PC-3 (cell line): ENCODE results near the gene MROH9.

Experiments used
- CTCF ChIP-seq: fragments of 300-600 bp; sonication (generic); conservative IDR thresholded peaks from 2 replicates; pipeline ENCODE4 v1.5.1; 2017; ENCODE audit warnings: antibody characterized with exemption, low read depth, mild to moderate bottlenecking, low read length
- EZH2phosphoT487 ChIP-seq: fragments of 300-600 bp; sonication (generic); IDR thresholded peaks from 2 replicates; pipeline ENCODE4 v1.6.1; 2018; ENCODE audit warnings: mild to moderate bottlenecking, antibody characterized with exemption, low read length, borderline replicate concordance

DNA sequence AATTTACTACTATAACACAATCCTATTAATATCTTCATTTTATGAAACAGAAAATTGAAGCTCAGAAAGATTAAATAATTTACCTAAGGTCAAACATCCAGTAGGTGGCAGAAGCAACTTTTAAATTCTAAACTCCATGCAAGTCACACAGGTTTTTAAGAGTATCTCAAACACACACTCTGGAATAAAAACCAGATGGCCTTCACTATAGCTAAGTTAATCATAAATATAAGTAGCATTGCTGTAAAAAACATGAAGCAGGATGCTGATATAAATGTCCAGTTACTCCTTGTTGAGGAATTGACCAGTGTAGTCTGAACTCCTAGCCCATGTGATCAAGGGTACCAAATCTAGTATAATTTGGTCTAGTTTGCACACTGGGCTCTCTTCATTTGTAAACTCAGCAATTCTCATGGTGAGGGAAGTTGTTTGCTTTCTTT, 146.0 kb downstream of the MROH9 start:
- TF ChIP-seq CTCF (peak; percentile 79), EZH2phosphoT487 (no peak)
